Uterus (tissue), 2 donors: Measurements from ENCODE around the gene CTDSP2.

Experiments used
- POLR2A ChIP-seq, 2 donors: fragments of 450-650 bp; IDR thresholded peaks; one replicate each; pipeline ENCODE4 v1.6.1; 2016; ENCODE audit warnings: antibody characterized with exemption in 2 of 2, mild to moderate bottlenecking in 1 of 2, moderate library complexity in 1 of 2
- TF ChIP-seq, protein P1 (sequence below), 4 experiments: fragments of 200-600 bp in 2 of 4; fragments of 450-650 bp in 2 of 4; sonication (generic) in 2 of 4; IDR thresholded peaks; one replicate each; pipeline ENCODE4 v1.5.1; 2016 to 2019; ENCODE audit warnings: antibody characterized with exemption in 4 of 4, mild to moderate bottlenecking in 2 of 4, moderate library complexity in 1 of 4

DNA sequence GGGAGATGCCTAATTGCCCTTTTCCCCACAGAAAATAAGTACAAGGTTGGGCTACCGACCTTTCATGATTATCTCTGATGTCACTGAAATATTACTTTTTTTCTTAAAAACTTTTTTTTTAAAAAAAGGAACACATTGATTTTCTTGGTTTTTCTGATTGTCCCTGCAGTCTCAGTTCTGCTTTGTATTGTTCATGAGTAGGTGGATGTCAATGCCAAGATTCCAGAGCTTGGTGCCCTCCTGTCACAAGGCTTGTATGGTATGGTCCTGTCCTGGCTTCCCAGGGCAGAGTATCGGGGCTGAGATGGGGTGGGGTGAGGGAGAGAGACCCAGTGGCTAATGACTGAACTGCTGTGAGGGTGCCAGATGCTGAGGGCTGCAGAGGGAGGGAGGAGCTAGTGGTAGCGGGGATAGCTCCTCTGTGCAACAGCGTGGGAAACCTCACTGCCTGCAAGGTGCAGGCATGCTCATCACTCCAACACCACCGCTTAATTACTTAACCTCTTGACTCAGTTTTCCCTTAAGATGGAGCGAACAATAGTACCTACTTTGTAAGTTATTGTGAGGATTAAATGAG, 4.4 kb upstream of the CTDSP2 start:
- TF ChIP-seq, protein P1, sequence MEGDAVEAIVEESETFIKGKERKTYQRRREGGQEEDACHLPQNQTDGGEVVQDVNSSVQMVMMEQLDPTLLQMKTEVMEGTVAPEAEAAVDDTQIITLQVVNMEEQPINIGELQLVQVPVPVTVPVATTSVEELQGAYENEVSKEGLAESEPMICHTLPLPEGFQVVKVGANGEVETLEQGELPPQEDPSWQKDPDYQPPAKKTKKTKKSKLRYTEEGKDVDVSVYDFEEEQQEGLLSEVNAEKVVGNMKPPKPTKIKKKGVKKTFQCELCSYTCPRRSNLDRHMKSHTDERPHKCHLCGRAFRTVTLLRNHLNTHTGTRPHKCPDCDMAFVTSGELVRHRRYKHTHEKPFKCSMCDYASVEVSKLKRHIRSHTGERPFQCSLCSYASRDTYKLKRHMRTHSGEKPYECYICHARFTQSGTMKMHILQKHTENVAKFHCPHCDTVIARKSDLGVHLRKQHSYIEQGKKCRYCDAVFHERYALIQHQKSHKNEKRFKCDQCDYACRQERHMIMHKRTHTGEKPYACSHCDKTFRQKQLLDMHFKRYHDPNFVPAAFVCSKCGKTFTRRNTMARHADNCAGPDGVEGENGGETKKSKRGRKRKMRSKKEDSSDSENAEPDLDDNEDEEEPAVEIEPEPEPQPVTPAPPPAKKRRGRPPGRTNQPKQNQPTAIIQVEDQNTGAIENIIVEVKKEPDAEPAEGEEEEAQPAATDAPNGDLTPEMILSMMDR (IDR thresholded peaks at IDR 0.05): no peak
- no peak for TF ChIP-seq POLR2A (IDR thresholded peaks at IDR 0.05)
